Erythroblast (primary cell): ENCODE data around the gene ERBB4.

Experiments
- DNase-seq, 2 experiments: peaks; one replicate each; lab custom pipeline; 2025; lab: John Stamatoyannopoulos, UW
- GATA1 ChIP-seq: IDR thresholded peaks from 2 replicates; pipeline ENCODE4 v1.6.1; 2011; ENCODE audit warnings: low read depth, mild to moderate bottlenecking, control low read depth, low read length, moderate library complexity
- POLR2A ChIP-seq: IDR thresholded peaks from 2 replicates; pipeline ENCODE4 v1.6.1; 2011; ENCODE audit warnings: mild to moderate bottlenecking, low read length

Gene ERBB4

GRCh38 chr2:211354481-211354880 lies 1184.1 kb downstream of the ERBB4 start:
- TF ChIP-seq POLR2A (no peak), GATA1 (no peak)
- DNase-seq: no peak

- no peak for TF ChIP-seq POLR2A
- no peak for TF ChIP-seq GATA1
- no peak for DNase-seq
Measured at GRCh38 chr2:211351987-211352386, 1186.6 kb downstream of the ERBB4 start.

GRCh38 chr2:211349031-211349430 lies 1189.6 kb downstream of the ERBB4 start:
- TF ChIP-seq POLR2A: no peak
- no peak for TF ChIP-seq GATA1
- no peak for DNase-seq

- peak; percentile 32 to 37 for DNase-seq
- TF ChIP-seq GATA1: no peak
- no peak for TF ChIP-seq POLR2A
Measured at GRCh38 chr2:211347328-211347727, 1191.3 kb downstream of the ERBB4 start.

- TF ChIP-seq POLR2A (no peak), GATA1 (no peak)
- DNase-seq: no peak
Measured at GRCh38 chr2:211344289-211344688, 1194.3 kb downstream of the ERBB4 start.

- TF ChIP-seq GATA1: no peak
- TF ChIP-seq POLR2A: no peak
- no peak for DNase-seq
Measured at GRCh38 chr2:211333377-211333776, 1205.2 kb downstream of the ERBB4 start.

GRCh38 chr2:211331736-211332135 lies 1206.9 kb downstream of the ERBB4 start:
- TF ChIP-seq POLR2A (no peak), GATA1 (no peak)
- no peak for DNase-seq

- DNase-seq: no peak
- TF ChIP-seq GATA1 (no peak), POLR2A (no peak)
Measured at GRCh38 chr2:211329882-211330281, 1208.7 kb downstream of the ERBB4 start.

- DNase-seq: no peak
- TF ChIP-seq POLR2A: no peak
- no peak for TF ChIP-seq GATA1
Measured at GRCh38 chr2:211329421-211329820, 1209.2 kb downstream of the ERBB4 start.

GRCh38 chr2:211328126-211328525 lies 1210.5 kb downstream of the ERBB4 start:
- no peak for DNase-seq
- TF ChIP-seq POLR2A: no peak
- no peak for TF ChIP-seq GATA1
